COLO668 (cell line): ENCODE data around the gene CLEC20A.

Experiments used
- DNase-seq: peaks from one replicate; lab custom pipeline; 2025; ENCODE audit not compliant: unreplicated experiment; lab: John Stamatoyannopoulos, UW

Gene CLEC20A

GRCh38 chr1:178496410-178497135 lies at the start of gene CLEC20A:
CLEC20A (minus strand) TSS chr1:178496964; CDS start chr1:178496939, 25 bp downstream.
- DNase-seq = no peak

- DNase-seq = no peak
Measured at GRCh38 chr1:178544531-178544930, 47.8 kb upstream of the CLEC20A start.

GRCh38 chr1:178543290-178543607 lies 46.5 kb upstream of the CLEC20A start:
- DNase-seq = no peak

DNA sequence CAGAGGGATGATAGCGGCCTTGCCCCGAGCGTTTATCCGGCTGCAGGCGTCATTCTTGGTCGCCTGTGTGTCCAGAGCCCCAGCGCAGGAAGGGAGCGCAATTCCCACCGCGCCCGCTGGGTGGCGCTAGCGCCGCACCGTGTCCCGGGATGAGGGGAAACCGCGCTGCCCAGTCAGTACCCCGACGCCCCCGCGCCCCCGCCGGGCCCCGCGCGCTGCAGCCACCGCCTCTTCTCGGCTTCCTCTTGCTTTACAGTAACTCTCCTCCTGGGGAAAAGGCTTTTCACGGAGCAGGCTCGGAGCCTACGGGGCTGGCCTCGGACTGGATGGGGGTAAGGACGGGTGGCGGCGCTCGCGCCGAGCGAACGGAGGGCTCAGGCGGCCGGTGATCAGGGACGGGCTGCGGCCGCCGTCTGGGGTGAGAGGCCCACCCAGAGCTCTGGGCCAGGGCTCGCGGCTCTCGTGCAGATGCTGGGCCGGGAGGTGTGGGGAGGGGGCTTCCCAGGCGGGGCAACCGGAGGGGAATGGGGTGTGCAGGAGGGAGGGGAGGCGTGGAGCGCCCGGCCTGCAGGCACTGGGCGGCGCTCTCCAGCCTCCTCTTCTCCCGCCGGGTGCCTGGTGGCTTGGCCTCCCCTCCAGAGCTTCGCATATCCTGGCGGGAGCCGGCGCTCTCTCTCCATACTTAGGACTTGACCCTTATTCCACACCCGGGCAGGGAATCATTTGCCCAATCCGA lies 46.0 kb upstream of the CLEC20A start:
- peak; percentile 81 for DNase-seq

- peak; percentile 75 for DNase-seq
Measured at GRCh38 chr1:178541829-178542553, 45.2 kb upstream of the CLEC20A start.

- no peak for DNase-seq
Measured at GRCh38 chr1:178541379-178541778, 44.6 kb upstream of the CLEC20A start.

DNA sequence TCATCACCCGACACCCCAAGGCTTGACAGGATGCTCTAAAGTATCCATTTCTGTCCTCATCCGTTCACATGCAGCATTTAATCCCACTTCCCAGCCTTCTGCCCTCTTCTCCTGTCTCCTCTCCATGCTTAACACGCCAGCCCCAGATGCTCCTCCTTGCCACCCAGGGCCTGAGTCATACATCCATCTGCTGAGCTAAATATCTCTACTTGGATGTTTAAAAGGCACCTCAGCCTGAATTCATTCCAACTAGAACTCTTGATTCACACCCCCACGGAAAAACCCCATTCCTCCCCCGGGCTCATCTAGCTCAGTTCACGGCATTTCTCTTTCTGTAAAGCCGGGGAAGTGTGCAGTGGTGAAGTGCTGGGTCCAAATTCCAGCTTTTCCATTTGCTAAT lies 43.9 kb upstream of the CLEC20A start:
- no peak for DNase-seq

DNA sequence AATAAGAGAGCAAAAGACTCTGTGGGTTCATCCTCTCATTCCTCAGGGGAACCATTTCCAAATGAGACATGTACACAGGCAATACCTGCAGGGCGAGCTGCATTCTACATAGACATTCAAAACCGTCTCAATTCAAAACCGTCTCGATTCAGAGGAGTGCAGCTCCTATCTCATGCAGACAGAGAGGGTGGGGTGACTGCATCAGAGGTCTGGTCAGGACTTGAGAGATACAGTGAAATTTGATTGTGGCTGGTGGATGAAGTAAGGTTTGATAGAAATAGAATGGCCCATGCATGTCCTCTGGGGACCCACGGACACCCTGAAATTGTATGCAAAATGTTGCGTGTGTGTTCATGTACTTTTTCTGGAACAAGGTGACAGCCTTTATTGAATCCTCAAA lies 43.4 kb upstream of the CLEC20A start:
- no peak for DNase-seq

GRCh38 chr1:178539291-178539690 lies 42.5 kb upstream of the CLEC20A start:
- no peak for DNase-seq

DNA sequence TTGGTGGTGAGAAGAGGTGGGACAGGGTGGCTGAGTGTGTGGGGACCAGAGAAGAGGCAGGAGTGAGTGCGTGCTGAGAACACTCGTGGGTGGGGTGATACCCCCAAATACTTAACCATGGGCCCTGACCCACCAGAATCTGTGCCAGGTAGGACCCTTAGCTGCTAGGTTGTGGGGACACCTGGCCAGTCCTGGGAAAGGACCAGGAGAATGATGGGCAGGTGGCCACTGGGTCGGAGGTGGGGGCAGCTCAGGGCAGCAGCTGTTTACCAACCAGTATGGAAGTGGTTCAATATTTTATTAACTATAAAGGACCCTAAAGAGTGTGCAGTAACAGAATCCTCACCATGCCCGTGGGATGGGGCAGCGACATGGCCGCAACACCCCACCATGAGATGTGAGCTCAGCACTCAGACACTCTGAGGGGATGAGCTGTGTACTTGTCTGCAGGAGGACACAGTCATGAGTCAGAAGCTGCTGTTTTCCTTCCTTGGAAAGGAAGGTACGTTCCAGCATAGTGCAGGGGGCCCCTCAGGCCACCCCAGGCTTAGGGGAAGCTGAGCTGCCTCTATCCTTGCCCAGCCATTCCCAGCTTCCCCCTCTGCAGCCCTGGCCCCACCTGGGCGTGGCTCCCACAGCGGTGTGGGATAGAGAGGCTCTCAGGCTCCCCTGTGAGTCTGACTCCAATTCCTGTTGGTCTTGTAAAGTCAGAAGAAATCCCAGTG lies 41.6 kb upstream of the CLEC20A start:
- no peak for DNase-seq

DNA sequence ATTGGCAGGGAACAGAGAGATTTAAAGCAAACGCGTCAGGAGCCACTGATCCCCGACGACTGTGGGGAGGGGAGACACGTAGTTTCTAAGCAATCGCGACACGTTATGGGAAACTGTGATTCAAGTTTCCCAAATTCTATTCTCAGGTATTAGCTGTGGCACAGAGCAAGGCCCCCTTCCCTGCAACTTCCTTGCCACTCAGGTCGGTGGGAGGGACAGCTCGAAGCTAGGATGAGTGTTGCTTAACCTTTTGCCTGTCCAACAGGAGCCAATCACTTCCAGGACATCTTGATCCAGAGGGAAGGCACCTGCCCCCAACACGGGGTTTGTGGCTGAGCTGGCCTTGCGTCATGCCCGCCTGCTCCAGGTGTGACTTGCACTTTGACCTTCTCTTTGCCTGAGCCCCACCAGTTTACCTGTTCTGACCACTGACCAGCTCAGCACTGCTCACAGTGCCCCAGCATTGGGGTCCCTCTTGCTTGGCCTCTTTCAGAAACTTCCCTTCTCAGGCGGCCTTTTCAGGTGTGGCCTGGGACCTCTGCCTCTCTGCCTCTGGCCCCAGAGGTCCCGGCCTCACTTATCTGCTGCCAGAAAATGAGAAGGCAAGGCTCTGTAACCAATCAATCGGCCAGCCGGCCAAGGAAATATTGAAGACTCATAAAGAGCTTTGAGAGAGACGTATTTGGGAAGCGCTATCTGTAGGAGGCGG lies 40.8 kb upstream of the CLEC20A start:
- DNase-seq = no peak

GRCh38 chr1:178536844-178537371 lies 40.1 kb upstream of the CLEC20A start:
- no peak for DNase-seq

DNA sequence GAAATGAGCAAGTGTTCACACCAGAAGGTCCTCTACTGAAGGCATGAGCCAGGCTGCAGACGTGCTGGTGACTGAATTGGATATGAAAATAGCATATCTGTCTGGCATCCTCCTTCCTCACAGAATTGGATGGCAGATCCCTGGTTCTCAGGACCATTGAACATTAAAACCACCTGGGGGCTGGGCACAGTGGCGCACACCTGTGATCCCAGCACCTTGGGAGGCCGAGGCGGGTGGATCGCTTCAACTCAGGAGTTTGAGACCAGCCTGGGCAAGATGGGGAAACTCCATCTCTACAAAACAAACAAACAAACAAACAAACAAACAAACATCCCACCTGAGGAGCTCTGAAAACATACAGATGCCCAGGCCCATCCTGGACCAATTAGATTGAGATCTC lies 39.6 kb upstream of the CLEC20A start:
- DNase-seq = no peak

DNA sequence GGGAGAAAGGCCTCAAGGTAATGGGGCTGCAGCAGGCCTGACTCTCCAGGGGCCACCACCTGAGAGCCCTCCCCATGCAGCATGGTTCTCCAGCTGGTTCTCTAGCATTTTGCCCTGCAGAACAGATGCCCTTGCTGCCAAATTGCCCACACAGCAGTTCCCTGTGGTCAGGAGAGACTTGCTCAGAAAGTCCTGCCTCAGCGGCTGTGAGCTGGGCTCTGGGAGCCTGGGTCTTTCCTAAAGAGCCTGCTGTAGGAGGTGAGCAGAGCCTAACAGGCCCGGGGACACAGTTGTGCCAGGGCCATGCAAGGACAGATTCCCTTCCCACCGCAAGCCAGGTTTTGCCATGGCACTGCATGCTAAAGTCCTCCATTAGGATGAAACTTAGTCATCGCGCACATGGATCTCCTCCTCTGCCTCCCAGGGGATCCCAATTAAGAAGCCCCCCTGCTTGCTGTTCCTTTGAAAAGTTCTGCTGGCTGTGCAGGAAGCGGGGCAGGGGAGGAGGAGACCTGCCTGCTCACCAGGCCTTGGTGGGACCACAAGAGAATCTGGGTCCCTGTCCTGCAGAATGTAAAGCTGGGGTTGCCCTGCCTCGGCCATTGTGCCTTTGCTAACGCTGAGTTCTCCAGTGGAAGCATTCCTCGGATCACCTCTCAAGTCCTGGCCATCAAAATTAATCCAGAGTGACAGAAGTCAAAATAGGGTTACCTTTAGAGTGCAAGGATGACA lies 37.5 kb upstream of the CLEC20A start:
- no peak for DNase-seq

DNA sequence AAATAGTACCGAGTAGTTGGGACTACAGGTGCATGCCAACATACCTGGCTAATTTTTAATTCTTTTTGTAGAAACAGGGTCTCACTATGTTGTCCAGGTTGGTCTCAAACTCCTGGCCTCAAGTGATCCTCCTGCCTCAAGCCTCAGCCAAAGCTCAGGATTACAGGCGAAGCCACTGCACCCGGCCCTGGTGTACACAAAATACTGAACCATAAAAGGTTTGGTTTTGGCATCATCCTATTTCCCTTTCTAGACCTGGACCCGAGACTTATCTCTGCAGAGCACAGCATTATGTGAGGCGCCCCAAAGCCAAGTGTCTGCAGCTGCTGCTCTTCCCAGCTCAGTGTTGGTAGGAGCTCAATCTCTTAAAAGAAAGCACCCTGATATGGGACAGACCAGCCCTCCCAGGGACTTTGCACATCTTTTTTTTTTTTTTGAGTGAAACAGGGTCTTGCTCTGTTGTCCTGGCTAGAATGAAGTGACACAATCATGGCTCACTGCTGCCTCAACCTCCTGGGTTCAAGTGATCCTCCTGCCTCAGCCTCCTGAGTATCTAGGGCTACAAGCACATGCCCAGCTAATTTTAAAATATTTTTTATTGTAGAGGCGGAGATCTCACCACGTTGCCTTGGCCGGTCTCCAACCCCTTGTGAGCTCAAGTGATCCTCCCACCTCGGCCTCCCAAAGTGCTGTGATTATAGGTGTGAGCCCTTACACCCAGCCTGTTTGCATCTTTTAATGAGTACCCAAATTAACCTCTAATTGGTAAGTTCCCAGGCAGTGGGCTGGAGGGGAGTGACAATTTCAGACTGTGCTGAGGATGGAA lies 36.6 kb upstream of the CLEC20A start:
- DNase-seq = no peak

- DNase-seq = peak; percentile 80
Measured at GRCh38 chr1:178532392-178532791, 35.6 kb upstream of the CLEC20A start.

GRCh38 chr1:178531887-178532286 lies 35.1 kb upstream of the CLEC20A start:
- DNase-seq = no peak

GRCh38 chr1:178530502-178530901 lies 33.7 kb upstream of the CLEC20A start:
- no peak for DNase-seq

- peak; percentile 34 for DNase-seq
Measured at GRCh38 chr1:178530037-178530402, 33.3 kb upstream of the CLEC20A start.
